HCT116 (cell line): Measurements from ENCODE around the gene STUM.

ENCODE experiments used
- CTCF ChIP-seq, 3 experiments: fragments of 200-600 bp in 1 of 3; sonication (generic) in 1 of 3; IDR thresholded peaks in 2 of 3; conservative IDR thresholded peaks in 1 of 3; 2 replicates each; pipeline ENCODE4 v1.5.1; 2012 to 2017; ENCODE audit warnings: low read depth in 2 of 3, low read length in 2 of 3, antibody characterized with exemption in 1 of 3, borderline replicate concordance in 1 of 3, control low read depth in 1 of 3, mild to moderate bottlenecking in 1 of 3, mixed read lengths in 1 of 3, mixed run types in 1 of 3, moderate library complexity in 1 of 3; ENCODE audit not compliant: insufficient read depth in 1 of 3
- JUND ChIP-seq: IDR thresholded peaks from 2 replicates; pipeline ENCODE4 v1.6.1; 2012
- POLR2AphosphoS5 ChIP-seq: IDR thresholded peaks from 2 replicates; pipeline ENCODE4 v1.6.1; 2011; ENCODE audit warnings: mild to moderate bottlenecking, low read depth, low read length, moderate library complexity
- RAD21 ChIP-seq: IDR thresholded peaks from 2 replicates; pipeline ENCODE4 v1.6.1; 2012; ENCODE audit warnings: low read depth, mild to moderate bottlenecking
- ZNF274 ChIP-seq: fragments of 200-500 bp; sonication (Bioruptor generic); IDR thresholded peaks from 2 replicates; pipeline ENCODE4 v1.6.1; 2014; ENCODE audit warnings: mild to moderate bottlenecking, low read depth, low read length, inconsistent platforms

DNA sequence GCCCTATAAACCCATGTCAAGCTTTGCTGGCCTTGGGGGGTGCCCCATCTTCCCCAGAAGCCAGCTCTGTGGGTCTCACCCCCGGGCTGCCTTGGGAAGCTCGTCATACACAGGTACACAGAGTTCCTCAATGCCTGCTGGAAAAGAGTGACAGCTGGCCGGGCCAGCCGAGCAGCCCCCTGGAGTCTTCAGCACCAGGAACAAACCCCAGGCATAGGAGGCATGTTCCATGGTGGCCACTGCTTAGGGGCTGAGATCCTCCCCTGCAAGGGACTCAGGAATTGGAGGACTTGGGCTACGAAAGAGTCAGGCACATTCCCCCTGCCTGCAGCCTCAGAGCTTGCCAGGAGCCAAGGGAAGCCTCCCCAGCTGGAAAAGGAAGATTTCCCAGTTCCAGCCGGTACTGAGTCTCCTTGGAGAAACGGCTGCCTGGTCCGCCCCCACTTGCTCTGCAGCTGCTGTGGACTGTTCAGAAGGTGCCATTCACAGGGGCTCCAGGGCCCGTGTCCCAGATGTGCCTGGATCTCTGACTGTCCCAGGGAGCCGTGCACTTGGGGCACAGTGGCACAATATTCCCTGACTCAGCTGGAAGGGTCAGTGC, 89.5 kb downstream of the STUM start:
- no peak; a peak in 1 of 6 replicates for TF ChIP-seq CTCF (IDR thresholded peaks at IDR 0.05 in 2 of 3, conservative IDR thresholded peaks at IDR 0.05 in 1 of 3; ENCODE audit: borderline replicate concordance in 1 of 3, insufficient read depth in 1 of 3, low read depth in 2 of 3, low read length in 2 of 3)
- no peak for TF ChIP-seq RAD21
- no peak for TF ChIP-seq ZNF274
- TF ChIP-seq JUND: no peak
- TF ChIP-seq POLR2AphosphoS5: no peak
